NCI-H146 (cell line): ENCODE results near the gene HECTD1.
"Not testable (repeated sequence)": the region's sequence is repeated elsewhere in the genome, so short reads cannot be mapped to it uniquely, and the experiment has no call there.

Source experiments
- DNase-seq: peaks from one replicate; lab custom pipeline; 2025; lab: John Stamatoyannopoulos, UW

The HECTD1 gene

GRCh38 chr14:31207755-31208545 is at the start of gene HECTD1:
HECTD1 (minus strand) TSS chr14:31207793; CDS start chr14:31205936, 1,857 bp downstream.
- peak; percentile 92 for DNase-seq

- DNase-seq, result no peak
Measured at GRCh38 chr14:31257244-31257553, 49.6 kb upstream of the HECTD1 start.

- DNase-seq, result no peak
Measured at GRCh38 chr14:31256534-31257243, 49.1 kb upstream of the HECTD1 start.

GRCh38 chr14:31255918-31256317 is 48.3 kb upstream of the HECTD1 start:
- not testable (repeated sequence) for DNase-seq

GRCh38 chr14:31255286-31255685 is 47.7 kb upstream of the HECTD1 start:
- DNase-seq, result no peak

GRCh38 chr14:31253746-31254471 is 46.3 kb upstream of the HECTD1 start:
- no peak for DNase-seq

- DNase-seq, result peak; percentile 8
Measured at GRCh38 chr14:31252865-31253264, 45.3 kb upstream of the HECTD1 start.

- DNase-seq, result no peak
Measured at GRCh38 chr14:31251028-31251958, 43.7 kb upstream of the HECTD1 start.

GRCh38 chr14:31244626-31245025 is 37.0 kb upstream of the HECTD1 start:
- no peak for DNase-seq

GRCh38 chr14:31243860-31244259 is 36.3 kb upstream of the HECTD1 start:
- DNase-seq, result no peak

- DNase-seq, result not testable (repeated sequence)
Measured at GRCh38 chr14:31242161-31242940, 34.8 kb upstream of the HECTD1 start.

- no peak for DNase-seq
Measured at GRCh38 chr14:31241450-31242114, 34.0 kb upstream of the HECTD1 start.

GRCh38 chr14:31239741-31240140 is 32.1 kb upstream of the HECTD1 start:
- no peak for DNase-seq

- DNase-seq, result no peak
Measured at GRCh38 chr14:31235462-31235861, 27.9 kb upstream of the HECTD1 start.

GRCh38 chr14:31232081-31232480 is 24.5 kb upstream of the HECTD1 start:
- no peak for DNase-seq

GRCh38 chr14:31231272-31231671 is 23.7 kb upstream of the HECTD1 start:
- DNase-seq, result not testable (repeated sequence)

GRCh38 chr14:31230573-31230958 is 23.0 kb upstream of the HECTD1 start:
- DNase-seq, result no peak

- DNase-seq, result peak; percentile 50
Measured at GRCh38 chr14:31229638-31230572, 22.3 kb upstream of the HECTD1 start.

GRCh38 chr14:31229009-31229408 is 21.4 kb upstream of the HECTD1 start:
- no peak for DNase-seq
